Right cardiac atrium (tissue), 5 donors: ENCODE data around the gene GBE1. TPM values are rescaled to one million over a fixed set of nuclear protein-coding genes. Genes with fewer than 3 reads are reported as not detected.
A peak's percentile ranks its signal among the peaks of the same experiment; 100 is the strongest.
"Not testable (repeated sequence)": the region's sequence is repeated elsewhere in the genome, so short reads cannot be mapped to it uniquely, and the experiment has no call there.

Experiments
- ATAC-seq, 2 donors: fragments of 200-7000 bp; cut with Tn5 transposase; one replicate each; pipeline versions ENCODE4 v1.8.0 to v1.9.1; 2020; ENCODE audit warnings: moderate library complexity in 2 of 2, mild to moderate bottlenecking in 1 of 2
- DNase-seq, 3 donors: peaks; one replicate each; pipeline ENCODE4 v3.0.0-alpha.2; 2020
- H3K27ac ChIP-seq: one replicate; pipeline ENCODE4 v1.5.1; 2013; ENCODE audit warnings: mild to moderate bottlenecking, low read length, control low read depth, moderate library complexity
- H3K27me3 ChIP-seq: one replicate; pipeline ENCODE4 v1.6.1; 2013; ENCODE audit not compliant: control insufficient read depth, insufficient read depth
- H3K4me1 ChIP-seq: one replicate; pipeline ENCODE4 v1.6.1; 2013; ENCODE audit warnings: low read length; ENCODE audit not compliant: control insufficient read depth, insufficient read depth
- H3K4me3 ChIP-seq: one replicate; pipeline ENCODE4 v1.5.1; 2013; ENCODE audit warnings: low read length, control low read depth
- H3K9me3 ChIP-seq: one replicate; pipeline ENCODE4 v1.6.1; 2013; ENCODE audit warnings: low read length; ENCODE audit not compliant: control insufficient read depth
- WGBS: extraction: QIAGEN DNeasy Blood & Tissue Kit; methylation state at CpG from one replicate; pipeline ENCODE4 v1.1.7; 2013; 5-methylcytosine and 5-hydroxymethylcytosine counted together
- intact Hi-C, 4 donors: fragments of 100-400 bp; cut with DNase I; formaldehyde crosslinking; loops; one replicate each; pipeline versions ENCODE4 v1.11.0 to v1.14.0; 2022 to 2023
- polyA plus RNA-seq: library from polyadenylated mRNA; stranded (reverse); fragments of 200-250 nt; gene quantifications from one replicate; pipeline ENCODE4 v1.2.3, GENCODE V29; 2013
- total RNA-seq, 4 donors: library from RNA; stranded (reverse); fragmentation: NEBNext Ultra II Directional; extraction: Animal tissue kit (Norgen Biotek cat#: 25700); gene quantifications; one replicate each; pipeline ENCODE4 v1.2.1, GENCODE V29; 2021
- donor health status: healthy with polysubstance abuse.
- donor health status: DM: no; HTN: yes; CAD: no.
- donor health status: DM: no; HTN: no; CAD: no.
- donor health status: DM: no; HTN: yes; CAD: no; lungs with severe emphysema.
- donor health status: DM: yes; HTN: yes; CAD: no.

GBE1 gene
- total and polyA plus RNA-seq, 5 donors, result 38.2 to 73.0 (median 51.4) TPM

DNA sequence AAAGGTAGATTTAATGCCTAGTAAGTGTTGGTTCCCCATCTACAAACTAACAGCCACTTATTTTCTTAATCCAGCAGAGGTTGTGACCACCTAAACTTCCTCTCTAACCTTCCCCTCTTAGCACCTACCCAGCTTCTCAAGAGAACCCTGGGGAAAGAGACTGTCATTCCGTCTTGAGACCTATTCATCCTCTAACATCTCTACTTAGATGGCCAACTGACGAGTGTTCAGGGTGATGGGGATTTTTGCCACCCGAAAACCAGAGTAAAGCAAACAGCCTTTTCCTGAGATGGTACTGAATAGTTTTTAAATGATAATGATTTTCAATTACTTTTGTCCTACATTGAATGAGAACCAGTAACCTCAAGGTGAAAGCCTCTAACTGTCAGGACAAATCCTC lies 9.3 kb upstream of the GBE1 start:
- ATAC-seq (no peak), DNase-seq (no peak)
- Histone ChIP-seq H3K9me3 (no peaks in the 10 kb centered on the region), H3K4me1 (no peaks in the 10 kb centered on the region), H3K27ac (no peak overlapping the region), H3K27me3 (no peaks in the 10 kb centered on the region), H3K4me3 (no peak overlapping the region)
- intact Hi-C loops, result no loop called here
- WGBS, result 89% methylated on average over 3 of the region's 3 CpGs

DNA sequence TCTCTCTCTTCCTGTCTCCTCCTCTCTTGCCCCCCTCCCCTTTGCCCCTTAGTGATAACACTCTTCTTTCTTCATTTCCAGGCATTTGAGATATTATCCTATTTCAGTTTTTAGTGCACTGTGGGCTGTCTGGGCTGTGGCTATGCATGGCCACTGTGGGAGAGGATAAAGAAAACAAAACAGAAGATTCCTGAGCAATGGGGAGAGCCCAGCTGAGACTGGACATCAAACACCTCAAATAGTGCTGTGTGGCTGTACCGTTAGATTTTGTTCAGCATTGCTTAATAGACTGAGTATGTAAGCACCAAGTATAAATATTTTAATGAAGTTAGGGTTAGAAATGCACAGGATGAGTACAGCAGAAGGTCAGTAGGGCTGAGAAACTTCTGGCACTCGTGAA lies 7.9 kb upstream of the GBE1 start:
- WGBS, result 70% methylated on average over 2 of the region's 2 CpGs
- no peak overlapping the region for H3K4me3 ChIP-seq
- H3K27ac ChIP-seq, result no peak overlapping the region
- H3K4me1 ChIP-seq, result no peaks in the 10 kb centered on the region
- ATAC-seq (no peak), DNase-seq (no peak)
- H3K27me3 ChIP-seq, result no peaks in the 10 kb centered on the region
- H3K9me3 ChIP-seq, result no peaks in the 10 kb centered on the region
- intact Hi-C loops, result no loop called here

DNA sequence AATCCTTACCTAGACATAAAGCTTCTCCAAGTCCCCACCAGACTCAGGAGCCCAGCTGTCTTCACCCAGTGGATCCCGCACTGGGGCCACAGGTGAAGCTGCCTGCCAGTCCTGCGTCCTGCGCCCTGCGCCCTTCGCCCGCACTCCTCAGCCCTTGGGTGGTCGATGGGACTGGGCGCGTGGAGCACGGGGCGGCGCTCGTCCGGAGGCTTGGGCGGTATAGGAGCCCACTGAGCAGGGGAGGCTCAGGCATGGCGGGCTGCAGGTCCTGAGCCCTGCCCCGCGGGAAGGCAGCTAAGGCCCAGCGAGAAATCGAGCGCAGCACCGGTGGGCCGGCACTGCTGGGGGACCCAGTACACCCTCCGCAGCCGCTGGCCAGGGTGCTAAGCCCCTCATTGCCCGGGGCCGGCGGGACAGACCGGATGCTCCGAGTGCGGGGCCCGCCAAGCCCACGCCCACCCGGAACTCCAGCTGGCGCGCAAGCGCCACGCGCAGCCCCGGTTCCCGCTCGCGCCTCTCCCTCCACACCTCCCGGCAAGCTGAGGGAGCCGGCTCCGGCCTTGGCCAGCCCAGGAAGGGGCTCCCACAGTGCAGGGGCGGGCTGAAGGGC lies 5.9 kb upstream of the GBE1 start:
- H3K4me3 ChIP-seq, H3K9me3 ChIP-seq, intact Hi-C loops, H3K27ac ChIP-seq, H3K27me3 ChIP-seq, H3K4me1 ChIP-seq, ATAC-seq: not testable (repeated sequence)
- DNase-seq, result peak in 2 of 3 donors; percentile 34 to 51
- WGBS, result 98% methylated on average over 47 of the region's 47 CpGs

DNA sequence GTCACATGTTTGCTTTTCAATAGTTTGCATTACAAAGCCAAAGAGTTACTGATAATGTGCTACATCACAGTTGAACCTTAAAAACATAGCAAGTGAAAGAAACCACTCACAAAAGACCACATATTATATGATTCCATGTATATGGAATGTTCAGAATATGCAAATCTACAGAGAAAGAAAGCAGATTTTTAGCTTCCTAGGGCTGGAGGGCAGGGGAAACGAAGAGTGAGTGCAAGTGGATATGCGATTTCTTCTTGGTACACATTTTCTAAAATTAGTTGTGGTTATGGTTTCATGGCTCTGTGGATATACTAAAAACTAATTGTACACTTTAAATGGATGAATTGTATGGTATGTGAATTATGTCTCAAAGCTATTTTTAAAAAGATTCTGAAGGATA lies 4.0 kb upstream of the GBE1 start:
- ATAC-seq (no peak), DNase-seq (no peak)
- 94% methylated on average over 2 of the region's 2 CpGs for WGBS
- H3K4me3 ChIP-seq, result no peak overlapping the region
- no peaks in the 10 kb centered on the region for H3K27me3 ChIP-seq
- H3K9me3 ChIP-seq, result no peaks in the 10 kb centered on the region
- no peak overlapping the region for H3K27ac ChIP-seq
- H3K4me1 ChIP-seq, result no peaks in the 10 kb centered on the region
- intact Hi-C loops, result no loop called here

DNA sequence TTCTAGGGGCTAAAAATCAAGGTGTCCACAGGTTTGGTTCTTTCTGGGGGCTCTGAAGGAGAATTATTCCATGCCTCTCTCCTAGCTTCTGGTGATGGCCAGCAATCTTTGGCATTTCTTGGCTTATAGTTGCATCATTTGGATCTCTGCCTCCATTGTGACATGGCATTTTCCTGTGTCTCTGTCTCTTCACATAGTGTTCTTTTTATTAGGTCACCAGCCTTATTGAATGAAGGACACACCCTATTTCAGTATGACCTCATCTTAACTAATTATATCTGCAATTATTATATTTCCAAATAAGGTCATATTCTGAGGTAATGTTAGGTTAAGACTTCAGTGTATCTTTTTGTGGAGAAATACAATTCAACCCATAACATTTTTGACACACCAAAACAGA lies 3.2 kb upstream of the GBE1 start:
- Histone ChIP-seq H3K4me3 (no peak overlapping the region), H3K27me3 (no peaks in the 10 kb centered on the region), H3K27ac (no peak overlapping the region), H3K9me3 (no peaks in the 10 kb centered on the region), H3K4me1 (no peaks in the 10 kb centered on the region)
- intact Hi-C loops, result no loop called here
- DNase-seq (no peak), ATAC-seq (no peak)

DNA sequence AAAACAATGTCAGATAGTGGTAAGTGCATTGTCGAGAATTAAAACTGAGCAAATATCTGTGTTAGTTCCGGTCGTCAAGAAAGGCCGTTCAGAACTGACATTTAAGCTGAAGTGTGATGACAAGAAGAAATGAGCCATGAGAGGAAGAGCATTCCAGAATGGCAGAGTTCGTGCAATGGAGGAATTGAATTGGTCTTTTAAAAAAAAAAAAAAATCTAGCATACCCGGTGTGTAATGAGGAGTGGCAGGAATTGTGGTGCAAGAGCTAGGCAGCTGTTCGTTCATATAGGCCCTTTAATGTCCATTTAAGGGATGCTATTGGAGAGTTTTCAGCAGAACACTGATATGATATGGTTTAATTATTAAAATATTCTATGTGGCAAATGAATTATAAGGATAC lies 2.6 kb upstream of the GBE1 start:
- Histone ChIP-seq H3K27ac (no peak overlapping the region), H3K27me3 (no peaks in the 10 kb centered on the region), H3K9me3 (no peaks in the 10 kb centered on the region), H3K4me1 (no peaks in the 10 kb centered on the region), H3K4me3 (no peak overlapping the region)
- ATAC-seq (no peak), DNase-seq (no peak)
- intact Hi-C loops, result no loop called here
- WGBS, result 62% methylated on average over 7 of the region's 7 CpGs

DNA sequence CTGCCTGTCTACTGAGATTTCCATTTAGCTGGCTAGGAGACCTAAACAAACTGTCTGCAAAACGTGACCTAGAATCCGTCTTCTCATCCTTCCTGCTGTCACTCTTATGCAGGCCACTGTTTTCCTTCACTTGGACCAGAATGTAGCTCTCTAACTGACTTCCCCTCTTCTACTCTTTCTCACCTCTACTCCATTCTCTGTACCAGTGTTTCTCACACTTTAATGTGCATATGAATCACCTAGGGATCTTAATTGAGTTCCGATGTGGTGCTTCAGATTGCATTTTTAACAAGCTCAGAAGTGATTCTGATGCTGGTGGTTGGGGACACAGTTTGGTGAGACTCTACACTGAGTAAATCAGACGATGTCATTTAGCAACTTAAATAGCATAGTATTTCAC lies 1.6 kb upstream of the GBE1 start:
- no peaks in the 10 kb centered on the region for H3K4me1 ChIP-seq
- intact Hi-C loops, result no loop called here

DNA sequence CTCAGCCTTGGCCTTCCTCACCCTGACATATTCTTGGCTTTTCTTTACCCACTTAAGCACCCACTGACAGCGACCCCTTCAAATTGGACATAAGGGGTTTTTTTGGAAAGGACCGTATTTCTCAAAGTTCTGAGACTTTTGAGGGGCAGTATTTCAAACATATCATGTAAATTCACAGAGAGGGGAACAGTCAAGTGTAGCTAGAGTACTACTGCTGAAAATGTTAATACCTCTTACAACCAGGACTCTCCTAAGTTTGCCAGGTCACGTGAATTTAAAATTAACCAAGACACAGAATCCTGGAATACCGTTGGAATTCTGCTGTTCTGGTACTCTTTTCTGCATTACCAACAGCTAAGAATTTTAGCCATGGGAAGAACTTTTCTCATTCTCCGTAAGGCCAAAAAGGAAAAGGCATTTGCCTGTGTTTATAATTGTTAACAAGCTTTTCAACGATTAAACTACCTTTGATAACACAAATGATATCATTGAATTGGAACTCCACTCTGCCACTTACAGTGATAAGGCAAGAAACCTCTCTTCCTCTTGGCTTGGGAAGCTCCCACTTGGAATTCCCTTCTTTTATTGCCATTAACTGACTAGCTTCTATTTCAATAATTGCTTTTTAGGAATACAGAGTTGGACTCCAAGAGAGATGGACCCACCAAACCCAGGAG lies 597 bp upstream of the GBE1 start:
- WGBS, result 15% methylated on average over 6 of the region's 6 CpGs
- no peaks in the 10 kb centered on the region for H3K9me3 ChIP-seq
- H3K27ac ChIP-seq, result peak overlapping the region; percentile 99
- peak overlapping the region; percentile 81 for H3K4me3 ChIP-seq
- no peaks in the 10 kb centered on the region for H3K4me1 ChIP-seq
- no peak for DNase-seq
- ATAC-seq, result no peak
- H3K27me3 ChIP-seq, result no peaks in the 10 kb centered on the region
- intact Hi-C loops, result no loop called here

More for the DNA sequence above, 1.6 kb upstream of the GBE1 start:
- no peak for DNase-seq
- WGBS, result 52% methylated on average over 4 of the region's 4 CpGs
- Histone ChIP-seq H3K27ac (no peak overlapping the region), H3K27me3 (no peaks in the 10 kb centered on the region), H3K4me3 (no peak overlapping the region), H3K9me3 (no peaks in the 10 kb centered on the region)
- no peak for ATAC-seq

DNA sequence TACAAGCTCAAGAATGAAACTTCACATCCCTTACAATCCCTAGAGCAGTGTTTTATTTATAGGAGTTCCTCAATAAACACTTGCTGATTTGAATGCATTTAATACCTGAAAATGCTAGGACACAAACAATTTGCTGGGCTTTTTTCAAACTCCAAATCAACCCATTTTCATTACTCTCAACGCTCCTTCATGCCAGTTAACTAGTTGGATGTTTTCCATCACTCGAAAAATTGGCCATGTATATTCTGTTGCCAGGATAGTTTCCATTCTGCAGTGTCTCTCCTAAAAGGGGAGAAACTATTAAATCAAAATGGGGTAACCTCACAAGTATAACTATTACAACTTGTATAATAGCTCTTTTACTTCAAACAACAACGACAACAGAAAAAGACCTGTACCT lies 1.2 kb downstream of the GBE1 start:
- DNase-seq (no peak), ATAC-seq (no peak)
- 41% methylated on average over 3 of the region's 3 CpGs for WGBS
- Histone ChIP-seq H3K27ac (peak overlapping the region; percentile 30), H3K9me3 (no peaks in the 10 kb centered on the region), H3K4me1 (no peaks in the 10 kb centered on the region), H3K27me3 (no peaks in the 10 kb centered on the region), H3K4me3 (peak overlapping the region; percentile 81)
- intact Hi-C loops, result no loop called here

DNA sequence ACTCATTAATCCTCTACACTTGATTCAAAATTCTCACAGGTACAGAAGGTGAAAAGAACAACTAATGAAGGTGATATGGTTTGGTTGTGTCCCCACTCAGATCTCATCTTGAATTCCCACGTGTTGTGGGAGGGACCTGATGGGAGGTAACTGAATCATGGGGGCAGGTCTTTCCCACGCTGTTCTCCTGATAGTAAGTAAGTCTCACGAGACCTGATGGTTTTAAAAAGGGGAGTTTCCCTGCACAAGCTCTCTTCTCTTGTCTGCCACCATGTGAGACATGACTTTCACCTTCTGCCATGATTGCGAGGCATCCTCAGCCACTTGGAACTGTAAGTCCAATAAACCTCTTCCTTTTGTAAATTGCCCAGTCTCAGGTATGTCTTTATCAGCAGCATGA lies 2.7 kb downstream of the GBE1 start:
- H3K9me3 ChIP-seq, DNase-seq, H3K4me3 ChIP-seq, H3K27me3 ChIP-seq, H3K4me1 ChIP-seq, intact Hi-C loops, ATAC-seq: not testable (repeated sequence)
- H3K27ac ChIP-seq, result peak overlapping the region; percentile 26
- WGBS, result 90% methylated on average over 4 of the region's 4 CpGs

DNA sequence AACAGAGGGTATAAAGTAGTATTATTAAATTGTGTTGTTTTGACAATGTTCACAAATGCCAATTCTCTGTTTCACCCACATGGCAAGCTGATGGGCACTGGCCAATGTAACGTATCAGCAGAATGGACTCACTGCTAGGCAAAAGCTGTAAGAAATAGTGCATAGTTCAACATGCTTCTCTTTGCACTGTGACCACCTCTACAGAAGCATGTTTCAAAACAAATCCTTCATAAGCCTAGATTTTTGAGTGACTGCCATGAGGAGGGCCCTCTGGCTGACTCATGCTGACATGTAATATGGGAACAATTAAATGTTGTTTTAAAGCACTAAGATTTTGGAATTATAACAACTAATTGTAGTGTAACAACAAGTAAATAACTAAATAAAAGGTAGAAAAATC lies 3.2 kb downstream of the GBE1 start:
- Histone ChIP-seq H3K27me3 (no peaks in the 10 kb centered on the region), H3K27ac (no peak overlapping the region), H3K4me3 (no peak overlapping the region), H3K4me1 (no peaks in the 10 kb centered on the region), H3K9me3 (no peaks in the 10 kb centered on the region)
- intact Hi-C loops, result no loop called here
- no peak for ATAC-seq
- no peak for DNase-seq
- 78% methylated on average over 1 of the region's 1 CpG for WGBS
